Stimulated activated CD8-positive, alpha-beta memory T cell treated with anti-CD3 and anti-CD28 coated beads, Interleukin-7, amount 100 ng/mL, for 4 hours (primary cell): ENCODE results near the gene HSD11B2.

ENCODE experiments used
- DNase-seq, 2 donors: peaks; one replicate each; pipeline ENCODE4 v3.0.0-alpha.2; 2020; ENCODE audit warnings: low read depth in 2 of 2

The HSD11B2 gene

GRCh38 chr16:67430977-67431774 is at the start of gene HSD11B2:
HSD11B2 (plus strand) TSS chr16:67431121; CDS start chr16:67431249, 128 bp downstream.
- DNase-seq: peak in 1 of 2 donors; percentile 10

GRCh38 chr16:67383284-67383683 is 47.6 kb upstream of the HSD11B2 start:
- no peak for DNase-seq

GRCh38 chr16:67384778-67385510 is 46.0 kb upstream of the HSD11B2 start:
- no peak for DNase-seq

- DNase-seq: no peak
Measured at GRCh38 chr16:67386861-67387455, 44.0 kb upstream of the HSD11B2 start.

GRCh38 chr16:67387479-67388079 is 43.3 kb upstream of the HSD11B2 start:
- DNase-seq: no peak

GRCh38 chr16:67388191-67388590 is 42.7 kb upstream of the HSD11B2 start:
- no peak for DNase-seq

GRCh38 chr16:67388591-67388990 is 42.3 kb upstream of the HSD11B2 start:
- no peak for DNase-seq

GRCh38 chr16:67389911-67390815 is 40.8 kb upstream of the HSD11B2 start:
- DNase-seq: no peak

- DNase-seq: no peak
Measured at GRCh38 chr16:67390816-67391423, 40.0 kb upstream of the HSD11B2 start.

GRCh38 chr16:67391424-67392300 is 39.3 kb upstream of the HSD11B2 start:
- DNase-seq: no peak

- DNase-seq: no peak
Measured at GRCh38 chr16:67392301-67393059, 38.4 kb upstream of the HSD11B2 start.

GRCh38 chr16:67393111-67393787 is 37.7 kb upstream of the HSD11B2 start, which contains the start of gene TPPP3:
TPPP3 (minus strand) TSS chr16:67393498; CDS start chr16:67391111, 2,387 bp downstream.
- DNase-seq: no peak

GRCh38 chr16:67393788-67394154 is 37.1 kb upstream of the HSD11B2 start:
- DNase-seq: no peak

- no peak for DNase-seq
Measured at GRCh38 chr16:67394155-67395104, 36.5 kb upstream of the HSD11B2 start.

GRCh38 chr16:67395105-67395457 is 35.8 kb upstream of the HSD11B2 start:
- DNase-seq: no peak

GRCh38 chr16:67395458-67396158 is 35.3 kb upstream of the HSD11B2 start:
- DNase-seq: no peak
